Peyer's patch (tissue), 4 donors: Measurements from ENCODE around the gene DPYD. TPM values are rescaled to one million over a fixed set of nuclear protein-coding genes. Genes with fewer than 3 reads are reported as not detected.

Experiments
- DNase-seq, 3 donors: peaks; one replicate each; pipeline ENCODE4 v3.0.0-alpha.2; 2017 to 2019
- H3K27ac ChIP-seq, 4 donors: fragments of 200-600 bp; sonication (generic); one replicate each; pipeline ENCODE4 v1.5.1; 2016 to 2019
- H3K27me3 ChIP-seq, 2 donors: fragments of 200-600 bp; sonication (generic); one replicate each; pipeline ENCODE4 v1.5.1; 2019
- H3K36me3 ChIP-seq, 3 donors: fragments of 200-600 bp; sonication (generic); one replicate each; pipeline ENCODE4 v1.5.1; 2016 to 2019
- H3K4me1 ChIP-seq, 4 donors: fragments of 200-600 bp; sonication (generic); one replicate each; pipeline ENCODE4 v1.5.1; 2016 to 2019
- H3K4me3 ChIP-seq, 4 donors: fragments of 200-600 bp; sonication (generic); 1 replicate in 3 of 4; 2 replicates in 1 of 4; pipeline ENCODE4 v1.5.1; 2016 to 2019; ENCODE audit warnings: mild to moderate bottlenecking in 1 of 4
- H3K9me3 ChIP-seq, 4 donors: fragments of 200-600 bp; sonication (generic); one replicate each; pipeline ENCODE4 v1.5.1; 2016 to 2019; ENCODE audit warnings: mild to moderate bottlenecking in 1 of 4
- POLR2A ChIP-seq, 2 donors: fragments of 450-650 bp; IDR thresholded peaks; one replicate each; pipeline ENCODE4 v1.5.1; 2017; ENCODE audit warnings: antibody characterized with exemption in 2 of 2, mild to moderate bottlenecking in 2 of 2, moderate library complexity in 2 of 2
- total RNA-seq, 4 donors: library from RNA; depleted of rRNA; stranded (reverse); fragments of >200 nt; gene quantifications; one replicate each; pipeline ENCODE4 v1.1.0, GENCODE V29; 2016
- TF ChIP-seq, protein P1 (sequence below), 6 experiments: fragments of 450-650 bp in 4 of 6; fragments of 200-600 bp in 2 of 6; sonication (generic) in 1 of 6; IDR thresholded peaks; one replicate each; pipeline ENCODE4 v1.5.1; 2017 to 2019; ENCODE audit warnings: antibody characterized with exemption in 6 of 6, mild to moderate bottlenecking in 3 of 6, moderate library complexity in 1 of 6

Gene DPYD
- total RNA-seq, 4 donors from 2014 or later, result 30.8 to 39.7 (median 36.4) TPM

DNA sequence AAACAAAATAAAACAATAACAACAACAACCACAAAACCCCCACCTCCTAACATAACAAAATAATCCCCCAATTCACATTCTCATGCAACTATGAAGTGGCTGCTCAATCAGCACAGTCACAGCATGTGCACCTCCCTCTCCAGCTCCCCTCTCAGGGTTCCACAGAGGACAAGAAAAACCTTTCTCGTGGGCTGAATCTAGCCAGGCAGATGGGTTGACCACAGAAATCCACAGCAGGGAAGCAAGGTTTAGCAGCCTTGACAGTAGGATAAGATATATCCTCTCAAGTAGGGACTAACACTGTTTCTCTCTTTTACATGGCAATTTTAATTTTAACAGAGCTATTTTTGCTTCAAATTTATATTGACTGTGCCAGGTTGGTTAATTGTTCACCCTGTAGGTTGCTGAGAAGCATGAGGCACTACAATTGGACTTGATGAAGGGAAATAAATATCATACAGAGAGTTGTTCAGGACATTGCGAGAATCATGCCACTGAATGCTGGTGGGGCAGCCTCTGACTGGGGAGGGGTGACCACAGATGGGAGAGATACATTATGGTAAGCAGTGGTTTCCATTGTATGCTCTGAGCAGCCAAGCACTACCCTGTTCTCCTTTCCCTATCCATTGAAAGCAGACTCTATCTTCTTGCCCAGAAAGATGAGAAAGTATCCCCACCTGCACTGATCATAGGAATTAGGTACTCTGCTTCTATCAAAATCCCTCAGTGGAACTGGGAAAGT lies 535.1 kb downstream of the DPYD start:
- Histone ChIP-seq H3K4me3 (no peak overlapping the region), H3K9me3 (no peaks in the 10 kb centered on the region), H3K27me3 (no peaks in the 10 kb centered on the region), H3K36me3 (no peaks in the 10 kb centered on the region), H3K4me1 (no peaks in the 10 kb centered on the region), H3K27ac (no peak overlapping the region)
- DNase-seq, result no peak
- TF ChIP-seq, protein P1, sequence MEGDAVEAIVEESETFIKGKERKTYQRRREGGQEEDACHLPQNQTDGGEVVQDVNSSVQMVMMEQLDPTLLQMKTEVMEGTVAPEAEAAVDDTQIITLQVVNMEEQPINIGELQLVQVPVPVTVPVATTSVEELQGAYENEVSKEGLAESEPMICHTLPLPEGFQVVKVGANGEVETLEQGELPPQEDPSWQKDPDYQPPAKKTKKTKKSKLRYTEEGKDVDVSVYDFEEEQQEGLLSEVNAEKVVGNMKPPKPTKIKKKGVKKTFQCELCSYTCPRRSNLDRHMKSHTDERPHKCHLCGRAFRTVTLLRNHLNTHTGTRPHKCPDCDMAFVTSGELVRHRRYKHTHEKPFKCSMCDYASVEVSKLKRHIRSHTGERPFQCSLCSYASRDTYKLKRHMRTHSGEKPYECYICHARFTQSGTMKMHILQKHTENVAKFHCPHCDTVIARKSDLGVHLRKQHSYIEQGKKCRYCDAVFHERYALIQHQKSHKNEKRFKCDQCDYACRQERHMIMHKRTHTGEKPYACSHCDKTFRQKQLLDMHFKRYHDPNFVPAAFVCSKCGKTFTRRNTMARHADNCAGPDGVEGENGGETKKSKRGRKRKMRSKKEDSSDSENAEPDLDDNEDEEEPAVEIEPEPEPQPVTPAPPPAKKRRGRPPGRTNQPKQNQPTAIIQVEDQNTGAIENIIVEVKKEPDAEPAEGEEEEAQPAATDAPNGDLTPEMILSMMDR (IDR thresholded peaks at IDR 0.05), result no peak
- TF ChIP-seq POLR2A (IDR thresholded peaks at IDR 0.05), result no peak

DNA sequence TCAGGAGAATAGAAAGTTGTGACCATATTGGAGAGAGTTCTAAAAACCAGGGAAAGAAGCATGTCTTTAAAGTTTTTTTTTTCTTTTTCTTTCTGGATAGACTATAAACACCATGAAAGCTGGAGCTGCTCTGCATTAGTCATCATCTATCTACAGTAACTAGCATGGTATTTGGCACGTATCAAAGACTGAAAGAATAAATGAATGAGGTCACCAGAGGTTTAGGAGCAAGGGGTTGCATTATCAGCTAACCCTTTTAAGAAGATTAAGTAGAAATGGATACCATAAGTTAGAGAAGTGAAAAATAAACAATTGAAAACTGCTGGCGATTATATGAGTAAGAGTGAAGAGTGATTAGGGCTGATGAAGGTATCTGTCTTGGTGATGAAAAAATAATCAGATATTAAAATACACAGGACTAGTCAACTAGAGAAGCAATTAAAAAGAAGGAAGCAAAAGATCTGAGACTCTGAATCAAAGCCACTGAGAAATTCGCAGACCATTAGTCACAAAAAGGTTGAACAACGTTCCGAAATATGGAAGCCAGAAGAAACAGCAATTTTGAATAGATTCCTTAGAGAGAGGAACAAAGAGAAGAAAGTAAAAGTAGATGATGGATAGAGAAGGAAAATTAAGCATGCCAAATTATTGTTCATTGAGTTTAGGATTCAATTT lies 536.4 kb downstream of the DPYD start:
- Histone ChIP-seq H3K27me3 (no peaks in the 10 kb centered on the region), H3K4me1 (no peaks in the 10 kb centered on the region), H3K36me3 (no peaks in the 10 kb centered on the region), H3K27ac (no peak overlapping the region), H3K9me3 (no peaks in the 10 kb centered on the region), H3K4me3 (no peak overlapping the region)
- TF ChIP-seq, protein P1 (IDR thresholded peaks at IDR 0.05), result no peak
- no peak for TF ChIP-seq POLR2A (IDR thresholded peaks at IDR 0.05)
- no peak for DNase-seq

DNA sequence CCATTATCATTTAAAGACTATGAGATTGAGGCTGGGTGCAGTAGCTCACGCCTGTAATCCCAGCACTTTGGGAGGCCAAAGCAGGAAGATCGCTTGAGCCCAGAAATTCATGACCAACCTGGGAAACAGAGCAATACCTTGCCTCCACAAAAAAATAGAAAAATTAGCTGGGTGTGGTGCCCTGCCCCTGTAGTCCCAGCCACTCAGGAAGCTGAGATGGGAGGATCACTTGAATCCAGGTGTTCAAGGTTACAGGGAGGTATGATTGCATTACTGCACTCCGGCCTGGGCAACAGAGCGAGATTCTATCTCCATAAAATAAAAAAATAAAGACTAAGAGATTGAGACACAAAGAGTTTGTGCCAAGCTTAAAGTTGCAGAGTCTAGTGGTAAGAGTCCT lies 537.0 kb downstream of the DPYD start:
- Histone ChIP-seq H3K4me1 (no peaks in the 10 kb centered on the region), H3K9me3 (no peaks in the 10 kb centered on the region), H3K27me3 (no peaks in the 10 kb centered on the region), H3K4me3 (no peak overlapping the region), H3K27ac (no peak overlapping the region), H3K36me3 (no peaks in the 10 kb centered on the region)
- TF ChIP-seq POLR2A (IDR thresholded peaks at IDR 0.05), result no peak
- TF ChIP-seq, protein P1 (IDR thresholded peaks at IDR 0.05), result no peak
- DNase-seq, result no peak

DNA sequence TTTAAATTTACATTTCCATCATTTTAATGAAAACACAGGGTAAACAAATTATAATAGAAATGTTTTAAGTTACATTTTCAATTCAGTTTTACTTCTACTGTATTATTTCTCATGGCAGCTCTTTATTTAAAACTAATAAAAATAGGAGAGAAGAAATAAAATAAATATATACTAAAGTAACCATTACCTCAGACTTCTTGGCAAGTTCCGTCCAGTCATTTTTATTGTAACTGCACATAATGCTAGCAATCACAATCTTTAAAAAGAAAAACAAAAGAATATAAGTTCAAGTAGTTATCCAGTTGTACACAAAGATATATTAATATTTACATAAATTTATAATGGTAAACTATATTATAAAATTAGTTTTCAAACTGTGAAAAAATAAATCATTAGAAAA lies 538.6 kb downstream of the DPYD start:
- Histone ChIP-seq H3K4me1 (no peaks in the 10 kb centered on the region), H3K36me3 (no peaks in the 10 kb centered on the region), H3K4me3 (no peak overlapping the region), H3K27me3 (no peaks in the 10 kb centered on the region), H3K27ac (no peak overlapping the region), H3K9me3 (no peaks in the 10 kb centered on the region)
- TF ChIP-seq, protein P1 (IDR thresholded peaks at IDR 0.05), result no peak
- TF ChIP-seq POLR2A (IDR thresholded peaks at IDR 0.05), result no peak
- DNase-seq, result no peak

DNA sequence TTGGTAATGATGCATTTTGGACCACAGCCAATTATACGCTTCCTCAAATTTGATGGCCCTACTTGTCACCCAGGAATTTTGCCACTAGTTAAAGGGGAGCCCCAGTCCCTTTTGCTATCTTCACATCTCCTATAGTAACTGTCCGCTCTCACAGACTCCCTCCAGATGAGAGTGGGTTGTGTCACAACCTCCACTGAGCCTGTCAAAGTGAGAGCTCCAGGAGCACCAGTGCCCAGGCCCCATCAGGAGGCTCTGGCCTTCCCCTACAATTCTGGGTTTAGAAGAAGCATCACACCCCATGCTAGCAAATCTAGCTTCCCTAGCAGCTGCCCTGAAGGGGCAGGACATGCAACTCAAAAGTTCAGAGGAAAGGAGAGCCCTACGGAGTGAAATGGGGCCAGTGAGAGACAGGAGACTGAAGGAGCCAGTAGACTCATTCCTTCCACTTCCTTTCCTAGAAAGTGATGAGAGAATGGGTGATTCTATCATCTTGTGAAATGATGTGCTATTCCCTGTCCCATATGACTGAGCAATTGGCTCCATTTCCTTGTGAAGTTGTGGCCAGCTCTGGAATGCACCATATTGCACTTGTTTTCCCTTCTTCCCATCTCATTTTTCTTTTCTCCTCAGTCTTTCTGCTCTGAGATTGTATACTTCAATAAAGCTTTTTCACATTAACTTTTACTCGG lies 541.3 kb downstream of the DPYD start:
- Histone ChIP-seq H3K27ac (no peak overlapping the region), H3K4me3 (no peak overlapping the region), H3K36me3 (no peaks in the 10 kb centered on the region), H3K4me1 (no peaks in the 10 kb centered on the region), H3K9me3 (no peaks in the 10 kb centered on the region), H3K27me3 (no peaks in the 10 kb centered on the region)
- no peak for DNase-seq
- TF ChIP-seq, protein P1 (IDR thresholded peaks at IDR 0.05), result no peak
- no peak for TF ChIP-seq POLR2A (IDR thresholded peaks at IDR 0.05)
